GM18505 (cell line): ENCODE data around the gene PIGQ.
"Not testable (repeated sequence)": the region's sequence is repeated elsewhere in the genome, so short reads cannot be mapped to it uniquely, and the experiment has no call there.

Experiments
- ATAC-seq: cut with Tn5 transposase; IDR thresholded peaks from one replicate; pipeline ENCODE4 v1.9.1; 2021; ENCODE audit not compliant: unreplicated experiment
- POLR2A ChIP-seq: IDR thresholded peaks from 4 replicates; pipeline ENCODE4 v1.6.1; 2011; ENCODE audit warnings: borderline replicate concordance; ENCODE audit not compliant: insufficient read depth, insufficient read length; ENCODE audit errors: extremely low read depth

The PIGQ gene

GRCh38 chr16:595094-595528 is 25.3 kb downstream of the PIGQ start:
- TF ChIP-seq POLR2A: no peak
- ATAC-seq: no peak

GRCh38 chr16:595942-596735 is 26.4 kb downstream of the PIGQ start:
- no peak for TF ChIP-seq POLR2A
- ATAC-seq: no peak

- ATAC-seq: no peak
- no peak for TF ChIP-seq POLR2A
Measured at GRCh38 chr16:596736-597060, 26.9 kb downstream of the PIGQ start.

DNA sequence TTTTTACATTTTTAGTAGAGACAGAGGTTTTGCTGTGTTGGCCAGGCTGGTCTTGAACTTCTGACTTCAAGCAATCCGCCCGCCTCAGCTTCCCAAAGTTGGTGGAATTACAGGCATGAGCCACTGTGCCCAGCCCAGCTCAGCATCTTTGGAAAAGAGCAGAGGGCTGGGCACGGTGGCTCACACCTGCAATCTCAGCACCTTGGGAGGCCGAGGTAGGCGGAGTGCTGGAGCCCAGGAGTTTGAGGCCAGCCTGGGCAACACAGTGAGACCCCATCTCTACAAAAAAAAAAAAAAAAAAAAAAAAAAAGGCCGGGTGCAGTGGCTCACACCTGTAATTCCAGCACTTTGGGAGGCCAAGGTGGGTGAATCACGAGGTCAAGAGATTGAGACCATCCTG is 27.9 kb downstream of the PIGQ start:
- not testable (repeated sequence) for ATAC-seq

- no peak for ATAC-seq
Measured at GRCh38 chr16:598823-599739, 29.3 kb downstream of the PIGQ start.

DNA sequence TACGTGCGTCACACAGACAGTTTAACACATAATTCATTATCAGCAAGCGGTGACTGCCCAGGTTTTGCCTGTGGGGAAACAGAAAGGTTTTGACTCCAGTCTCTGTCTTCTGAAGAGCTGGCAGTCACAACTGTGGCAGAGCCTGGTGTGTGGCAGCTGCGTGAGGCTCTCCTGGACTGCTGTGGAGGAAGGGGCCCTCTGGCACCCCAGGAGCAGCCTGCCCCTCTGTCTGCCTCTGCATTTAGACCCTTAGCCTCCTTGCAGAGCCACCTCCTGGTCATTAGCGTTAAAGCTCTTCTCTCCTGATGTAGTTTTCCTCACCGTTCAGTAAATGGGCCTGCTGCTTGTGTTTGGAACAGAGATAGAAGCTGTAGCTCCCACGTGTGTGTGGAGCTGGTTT is 31.0 kb downstream of the PIGQ start:
- ATAC-seq: no peak
- TF ChIP-seq POLR2A: no peak

More at GRCh38 chr16:598823-599739, 29.3 kb downstream of the PIGQ start:
- no peak for TF ChIP-seq POLR2A

- ATAC-seq: no peak
- TF ChIP-seq POLR2A: no peak
Measured at GRCh38 chr16:603933-604332, 34.2 kb downstream of the PIGQ start.

GRCh38 chr16:606656-607307 is 37.0 kb downstream of the PIGQ start:
- ATAC-seq: no peak
- no peak for TF ChIP-seq POLR2A

GRCh38 chr16:608019-608418 is 38.3 kb downstream of the PIGQ start:
- no peak for TF ChIP-seq POLR2A
- ATAC-seq: no peak

DNA sequence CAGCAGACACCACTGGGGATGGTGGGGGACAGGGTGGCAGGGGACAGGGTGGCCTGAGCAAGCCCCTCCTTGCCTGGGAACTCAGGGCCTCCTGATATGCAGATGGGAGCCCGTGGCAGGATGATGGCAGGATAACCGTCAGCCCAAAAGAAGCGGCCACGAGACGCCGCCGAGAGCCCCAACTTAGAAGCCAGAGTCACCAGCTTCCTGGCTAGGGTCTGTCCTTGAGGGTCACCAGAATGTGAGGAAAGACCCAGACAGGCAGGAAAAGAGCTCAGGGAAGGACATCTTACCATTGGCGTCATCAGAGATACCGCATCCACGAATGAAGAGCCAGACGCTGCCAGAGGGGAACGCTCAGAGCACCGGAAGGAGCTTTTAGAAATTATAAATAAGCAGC is 39.5 kb downstream of the PIGQ start:
- no peak for TF ChIP-seq POLR2A
- ATAC-seq: no peak

DNA sequence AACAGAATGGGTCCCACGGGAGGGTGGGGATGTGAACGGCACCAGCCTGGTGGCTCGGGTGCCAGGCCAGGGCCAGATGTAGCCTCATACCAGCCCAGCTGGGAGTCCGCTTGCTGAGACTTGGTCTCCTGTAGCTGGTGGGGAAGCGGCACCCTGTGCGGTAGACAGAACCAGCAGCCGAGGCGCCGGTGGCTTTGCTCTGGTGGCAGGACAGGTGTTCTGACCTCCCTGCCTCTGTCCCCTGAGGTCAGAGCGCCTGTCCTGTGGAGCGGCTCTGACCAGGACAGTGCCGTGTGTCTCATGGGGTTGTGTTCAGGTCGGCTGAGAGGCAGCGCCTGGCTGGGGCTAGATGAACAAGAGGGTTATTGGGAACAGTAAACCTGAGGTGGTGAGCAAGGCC is 40.2 kb downstream of the PIGQ start:
- no peak for ATAC-seq
- no peak for TF ChIP-seq POLR2A

DNA sequence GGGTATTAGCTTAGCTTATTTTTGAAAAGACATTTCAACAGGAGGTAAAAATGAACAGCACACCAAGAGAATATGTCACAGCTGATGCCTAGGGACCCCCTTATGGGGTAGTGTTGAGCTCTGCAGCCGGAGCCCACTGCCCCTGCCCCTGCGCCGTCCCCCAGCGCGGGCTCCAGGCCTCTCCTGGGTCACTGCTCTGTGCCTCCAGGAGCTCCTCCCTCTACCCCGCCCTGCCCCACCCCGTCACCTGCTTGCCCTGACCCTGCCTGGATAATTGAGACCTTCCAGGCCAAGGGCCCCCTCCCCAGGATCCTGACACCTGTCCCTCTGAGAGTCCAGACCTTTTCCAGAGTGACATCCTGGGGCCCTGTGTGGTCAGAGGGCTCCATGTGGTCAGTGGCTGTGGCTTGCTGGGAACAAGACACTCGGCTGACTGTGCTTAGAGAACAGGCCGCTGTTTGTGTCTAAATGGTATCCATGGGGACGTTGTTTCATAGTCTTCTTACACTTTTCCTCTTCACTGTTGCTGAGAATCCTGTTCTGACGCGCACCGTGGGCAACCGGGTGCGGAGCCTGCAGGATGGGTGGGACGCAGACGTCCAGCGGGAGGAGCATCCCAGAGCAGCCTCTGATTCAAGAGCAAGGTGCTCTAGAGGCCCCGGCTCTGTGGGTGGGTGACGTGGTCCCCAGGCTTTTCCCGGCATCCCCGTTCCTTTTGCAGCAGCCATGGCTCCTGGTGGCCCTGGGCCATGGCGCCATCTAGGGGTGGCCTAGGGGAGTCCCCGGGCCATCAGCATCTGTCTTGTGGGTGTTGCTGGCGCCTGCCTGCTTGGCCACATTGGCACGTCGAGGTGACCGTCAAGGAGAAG is 41.0 kb downstream of the PIGQ start:
- no peak for TF ChIP-seq POLR2A
- ATAC-seq: no peak

- TF ChIP-seq POLR2A: no peak
- no peak for ATAC-seq
Measured at GRCh38 chr16:615122-615521, 45.4 kb downstream of the PIGQ start.
